Body of pancreas (tissue), 4 donors: Measurements from ENCODE around the gene GCNT2.

Experiments used
- POLR2A ChIP-seq, 3 donors: fragments of 450-650 bp; IDR thresholded peaks; one replicate each; pipeline ENCODE4 v1.6.1; 2016; ENCODE audit warnings: antibody characterized with exemption in 3 of 3, mild to moderate bottlenecking in 2 of 3
- TF ChIP-seq, protein P1 (sequence below), 7 experiments: fragments of 450-650 bp in 4 of 7; fragments of 200-600 bp in 3 of 7; sonication (generic) in 3 of 7; IDR thresholded peaks; one replicate each; pipeline ENCODE4 v1.5.1; 2016 to 2019; ENCODE audit warnings: antibody characterized with exemption in 7 of 7

GRCh38 chr6:10598084-10598960 lies 77.2 kb downstream of the GCNT2 start:
- TF ChIP-seq, protein P1, sequence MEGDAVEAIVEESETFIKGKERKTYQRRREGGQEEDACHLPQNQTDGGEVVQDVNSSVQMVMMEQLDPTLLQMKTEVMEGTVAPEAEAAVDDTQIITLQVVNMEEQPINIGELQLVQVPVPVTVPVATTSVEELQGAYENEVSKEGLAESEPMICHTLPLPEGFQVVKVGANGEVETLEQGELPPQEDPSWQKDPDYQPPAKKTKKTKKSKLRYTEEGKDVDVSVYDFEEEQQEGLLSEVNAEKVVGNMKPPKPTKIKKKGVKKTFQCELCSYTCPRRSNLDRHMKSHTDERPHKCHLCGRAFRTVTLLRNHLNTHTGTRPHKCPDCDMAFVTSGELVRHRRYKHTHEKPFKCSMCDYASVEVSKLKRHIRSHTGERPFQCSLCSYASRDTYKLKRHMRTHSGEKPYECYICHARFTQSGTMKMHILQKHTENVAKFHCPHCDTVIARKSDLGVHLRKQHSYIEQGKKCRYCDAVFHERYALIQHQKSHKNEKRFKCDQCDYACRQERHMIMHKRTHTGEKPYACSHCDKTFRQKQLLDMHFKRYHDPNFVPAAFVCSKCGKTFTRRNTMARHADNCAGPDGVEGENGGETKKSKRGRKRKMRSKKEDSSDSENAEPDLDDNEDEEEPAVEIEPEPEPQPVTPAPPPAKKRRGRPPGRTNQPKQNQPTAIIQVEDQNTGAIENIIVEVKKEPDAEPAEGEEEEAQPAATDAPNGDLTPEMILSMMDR (IDR thresholded peaks at IDR 0.05) = no peak
- TF ChIP-seq POLR2A (IDR thresholded peaks at IDR 0.05) = no peak
